CD1c-positive myeloid dendritic cell (primary cell): ENCODE results near the gene ATP2A3.

Experiments used
- DNase-seq: peaks from one replicate; pipeline ENCODE4 v3.0.0-alpha.2; 2016; ENCODE audit errors: extremely low spot score

The ATP2A3 gene

GRCh38 chr17:3910420-3911270 is 53.6 kb downstream of the ATP2A3 start:
- DNase-seq = peak; percentile 47

GRCh38 chr17:3909257-3909656 is 55.0 kb downstream of the ATP2A3 start:
- DNase-seq = peak; percentile 21

GRCh38 chr17:3907483-3908216 is 56.6 kb downstream of the ATP2A3 start:
- DNase-seq = no peak

GRCh38 chr17:3906881-3907280 is 57.4 kb downstream of the ATP2A3 start:
- DNase-seq = no peak

DNA sequence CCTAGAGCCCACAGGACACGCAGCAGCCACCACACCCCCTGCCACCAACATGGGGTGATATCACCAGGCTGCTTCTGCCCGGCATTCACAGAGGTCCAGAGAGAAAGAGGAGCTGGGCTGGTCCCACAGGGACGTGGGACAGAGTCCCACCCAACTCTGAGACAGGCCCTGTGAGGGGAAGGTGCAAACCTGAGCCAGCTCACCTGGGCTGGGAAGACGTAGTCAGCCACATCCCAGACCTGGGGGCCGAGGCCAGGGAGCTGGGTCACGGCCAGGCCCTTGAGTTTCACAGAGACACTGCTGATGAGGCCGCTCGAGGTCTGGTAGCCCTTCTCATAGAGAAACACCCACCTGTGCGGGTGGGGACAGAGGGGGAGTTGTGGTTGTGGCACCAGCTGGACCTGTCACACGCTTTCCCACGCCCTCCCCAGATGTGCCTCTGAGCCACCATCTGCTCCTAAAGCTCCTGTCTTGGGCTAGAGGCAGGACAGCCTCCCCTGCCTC is 59.2 kb downstream of the ATP2A3 start:
- DNase-seq = no peak

- DNase-seq = no peak
Measured at GRCh38 chr17:3904501-3904900, 59.7 kb downstream of the ATP2A3 start.

DNA sequence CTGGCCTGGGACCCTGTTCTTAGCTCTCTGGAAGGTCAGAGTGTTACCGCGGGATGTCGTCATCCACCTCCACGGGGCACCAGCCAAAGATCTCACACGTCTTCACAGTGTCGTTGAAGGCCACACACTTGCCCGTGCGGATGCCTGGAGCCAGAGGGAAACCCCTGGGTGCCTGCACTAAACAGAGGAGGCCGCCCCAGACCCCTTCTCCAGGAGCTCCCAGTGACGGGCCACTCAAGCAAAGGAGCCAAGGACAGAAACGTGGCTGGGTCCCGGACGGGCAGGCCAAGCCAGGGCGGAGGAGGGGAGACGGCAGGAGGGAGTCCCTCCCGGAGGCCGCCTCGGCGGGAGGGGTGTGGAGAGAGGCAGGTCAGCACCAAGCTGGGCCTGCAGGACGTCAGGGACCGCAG is 60.4 kb downstream of the ATP2A3 start:
- DNase-seq = no peak

GRCh38 chr17:3903051-3903825 is 61.0 kb downstream of the ATP2A3 start:
- DNase-seq = no peak

GRCh38 chr17:3900646-3901045 is 63.6 kb downstream of the ATP2A3 start:
- DNase-seq = no peak

GRCh38 chr17:3897731-3898130 is 66.5 kb downstream of the ATP2A3 start:
- DNase-seq = no peak

GRCh38 chr17:3896968-3897235 is 67.3 kb downstream of the ATP2A3 start:
- no peak for DNase-seq

DNA sequence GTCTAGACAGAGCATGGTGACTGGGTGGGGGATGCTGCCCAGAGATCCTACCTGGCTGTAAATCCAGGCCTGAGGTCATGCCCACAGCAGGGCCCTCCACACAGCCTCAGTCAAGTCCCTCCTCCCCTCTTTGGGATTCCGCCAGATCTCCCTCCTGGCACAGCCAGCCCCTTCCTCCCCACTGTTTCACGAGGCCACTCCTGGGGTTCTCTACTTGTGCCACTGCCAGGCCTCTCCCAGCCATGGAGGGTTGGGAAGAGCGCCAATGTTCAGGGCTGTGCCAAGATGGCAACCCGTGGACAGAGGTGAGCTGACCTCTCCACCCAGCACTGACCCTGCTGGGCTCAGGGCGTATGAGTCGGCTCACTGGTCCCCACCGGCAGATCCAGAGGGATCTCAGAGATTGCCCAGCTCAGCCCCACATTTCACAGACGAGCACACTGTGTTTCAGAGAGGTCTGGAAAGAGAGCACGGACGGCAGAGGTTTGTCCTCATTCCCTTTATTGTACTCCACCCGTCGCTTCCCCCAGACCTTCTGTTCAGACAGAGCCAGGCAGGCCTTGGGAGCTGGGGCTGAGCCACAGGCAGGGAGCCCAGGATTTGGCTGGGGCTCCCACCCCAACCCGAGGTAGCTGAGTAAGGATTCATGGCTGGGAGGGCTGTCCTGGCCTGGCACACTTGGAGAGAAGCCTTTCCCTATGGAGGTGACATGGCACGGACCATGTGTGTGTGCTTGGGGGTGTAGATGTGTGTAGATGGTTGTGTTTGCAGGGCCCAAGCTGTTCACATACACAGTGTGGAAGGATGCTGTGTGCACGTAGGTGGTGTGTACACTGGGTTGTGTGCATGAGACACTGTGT is 67.9 kb downstream of the ATP2A3 start:
- no peak for DNase-seq

DNA sequence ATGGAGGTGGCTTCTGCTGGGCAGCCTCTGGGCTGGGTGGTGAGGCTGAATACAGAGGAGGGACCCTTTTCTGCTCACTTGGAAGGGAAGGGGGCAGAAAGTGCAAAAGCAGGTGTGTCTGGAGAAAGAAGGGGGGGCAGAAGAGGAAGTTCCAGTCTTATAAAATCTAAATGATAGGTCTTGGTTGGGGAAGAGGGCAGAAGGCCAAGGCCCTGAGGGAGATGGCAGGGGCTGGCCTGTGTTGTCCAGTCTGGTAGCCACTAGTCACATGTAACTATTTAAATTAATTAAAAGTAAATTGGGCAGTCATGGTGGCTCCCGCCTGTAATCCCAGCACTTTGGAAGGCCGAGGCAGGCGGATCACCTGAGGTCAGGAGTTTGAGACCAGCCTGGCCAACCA is 68.9 kb downstream of the ATP2A3 start:
- DNase-seq = no peak

- peak; percentile 69 for DNase-seq
Measured at GRCh38 chr17:3894911-3895343, 69.3 kb downstream of the ATP2A3 start.

DNA sequence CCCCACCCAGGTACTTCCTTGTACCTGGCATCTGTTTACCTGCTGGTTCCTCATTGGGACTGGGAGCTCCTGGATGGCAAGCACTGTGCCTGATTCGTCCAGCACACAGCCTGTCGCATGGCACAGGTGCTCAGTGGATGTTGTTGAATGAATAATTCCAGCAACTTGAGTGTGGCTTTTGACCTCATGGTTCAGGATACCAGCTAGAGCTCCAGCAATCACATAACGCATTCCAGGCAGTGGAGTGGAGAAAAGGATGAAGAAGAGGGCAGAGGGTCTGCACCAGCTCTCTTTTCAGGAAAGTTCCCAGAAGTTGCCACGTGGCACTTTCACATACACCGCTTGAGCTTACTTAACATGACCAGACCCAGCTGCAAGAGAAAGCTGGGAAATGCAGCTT is 70.0 kb downstream of the ATP2A3 start:
- DNase-seq = no peak

DNA sequence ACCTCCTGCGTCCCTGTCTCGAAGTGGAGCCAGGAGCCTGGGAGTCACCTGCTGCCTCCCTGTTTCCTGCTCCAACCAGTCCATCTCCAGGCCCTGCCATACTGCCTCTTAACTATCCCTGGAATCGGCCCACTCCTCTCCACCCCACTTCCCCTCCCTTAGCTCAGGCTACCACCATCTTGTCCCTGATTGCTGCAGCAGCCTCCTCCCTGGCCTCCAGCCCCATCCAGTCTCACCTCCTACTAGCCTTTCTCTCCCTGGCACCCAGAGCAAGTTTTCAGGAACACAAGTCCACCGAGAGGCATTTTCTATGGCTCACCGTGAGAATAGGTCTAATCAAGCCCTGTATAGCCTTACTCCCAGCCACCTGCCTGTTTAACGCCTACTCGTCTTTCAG is 70.5 kb downstream of the ATP2A3 start:
- DNase-seq = no peak

DNA sequence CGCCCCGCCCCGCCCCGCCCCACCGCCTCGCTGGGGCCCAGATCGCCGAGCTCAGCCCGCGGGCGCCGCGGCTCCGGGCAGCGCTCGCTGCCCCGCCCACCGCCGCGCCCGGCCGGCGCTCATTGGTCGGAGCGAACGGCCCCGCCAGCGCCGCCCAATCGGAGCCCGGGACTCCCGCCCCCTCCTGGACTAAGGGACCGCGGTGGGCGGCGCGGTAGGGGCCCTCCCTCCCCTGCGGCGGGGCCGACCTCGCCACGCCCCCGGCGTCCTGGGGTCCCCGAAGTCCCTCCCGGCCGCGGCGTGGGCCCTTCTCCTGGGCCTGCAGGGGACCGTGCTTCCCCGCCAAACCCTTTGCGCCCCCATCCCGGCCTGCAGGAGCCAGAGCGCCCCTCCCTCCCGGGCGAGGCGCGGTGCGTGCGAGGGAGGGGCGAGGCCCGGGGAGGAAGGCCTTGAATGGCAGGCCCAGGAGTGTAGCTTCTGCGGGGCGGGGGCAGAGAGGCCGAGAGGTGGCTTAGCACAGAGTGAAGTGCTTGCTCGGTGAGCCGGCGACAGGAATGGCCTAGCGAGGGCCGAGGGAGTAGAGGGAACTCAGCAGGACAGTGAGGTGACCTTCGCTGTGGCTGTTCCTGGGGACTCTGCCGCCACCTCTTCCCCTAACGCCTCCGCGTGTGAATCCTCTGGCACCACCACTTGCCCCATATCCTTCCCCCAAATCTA is 71.1 kb downstream of the ATP2A3 start, which contains the start of gene CAMKK1:
CAMKK1 (minus strand) TSS at position 51 of the 717 bp plus-strand sequence. CDS start 7,366 bp downstream, outside the sequence.
- DNase-seq = peak; percentile 96

DNA sequence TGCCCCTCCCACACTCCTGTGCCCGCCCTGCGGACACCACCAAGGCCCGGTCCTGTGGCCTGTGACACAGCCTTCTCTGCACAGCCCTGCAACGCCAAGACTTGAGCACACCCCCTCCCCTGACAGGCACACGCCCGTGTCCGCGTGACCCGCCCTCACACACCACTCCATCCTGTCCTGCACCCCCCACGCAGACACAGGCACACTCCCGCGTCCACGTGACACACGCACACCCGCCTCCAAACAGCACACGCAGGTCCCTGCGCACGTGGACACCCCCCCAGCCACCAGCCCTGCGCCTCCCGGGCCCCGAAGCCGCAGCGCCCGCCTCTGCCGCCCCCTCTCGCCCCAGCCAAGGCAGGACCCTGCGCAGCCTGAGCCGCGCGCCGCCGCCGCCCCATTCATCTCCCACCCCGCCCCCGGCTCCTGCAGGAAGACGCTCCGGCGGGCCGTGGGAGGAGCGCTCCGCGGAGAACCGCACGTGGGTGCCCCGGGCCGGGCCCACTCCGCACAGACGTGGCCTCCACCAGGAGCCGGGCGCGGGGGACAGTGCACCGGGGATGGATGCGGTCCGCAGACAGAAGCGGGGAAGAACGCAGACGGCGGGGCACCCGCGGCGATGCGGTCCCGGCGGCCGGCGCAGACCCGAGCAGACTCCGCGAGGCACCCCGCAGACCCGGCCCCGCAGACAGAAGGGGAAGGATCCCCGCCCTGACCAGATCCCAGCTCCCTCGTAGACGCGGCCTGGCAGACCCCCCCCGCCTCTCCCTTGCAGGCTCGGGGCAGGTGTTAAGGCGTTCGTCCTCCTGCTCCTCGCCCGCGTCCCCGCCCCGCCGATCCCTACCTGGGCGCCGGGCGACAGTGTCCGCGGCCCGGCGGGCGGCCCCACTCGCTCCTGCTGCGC is 71.9 kb downstream of the ATP2A3 start:
- peak; percentile 94 for DNase-seq

DNA sequence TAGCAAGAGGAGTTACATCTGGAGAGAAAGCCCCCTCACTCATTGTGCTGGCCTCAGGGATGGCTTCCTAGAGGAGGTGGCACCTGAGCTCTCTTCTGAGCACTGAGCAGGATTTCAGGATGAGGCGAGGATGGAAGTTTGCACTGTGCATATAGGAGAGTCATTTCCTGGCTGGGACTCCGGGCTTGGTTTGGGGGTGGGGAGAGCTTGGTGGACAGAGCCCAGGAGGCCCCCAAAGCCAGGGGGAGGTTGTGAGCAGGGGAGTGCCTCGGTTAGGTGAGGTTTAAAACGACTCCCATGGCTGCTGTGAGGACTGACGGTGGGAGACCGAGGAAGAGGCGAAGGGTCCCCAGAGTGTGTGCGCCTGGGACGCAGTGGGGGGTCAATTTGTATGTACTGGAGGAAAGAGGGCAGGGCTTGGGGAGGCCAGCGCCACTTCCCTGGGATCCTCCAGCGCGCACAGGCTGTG is 72.6 kb downstream of the ATP2A3 start:
- DNase-seq = no peak

- no peak for DNase-seq
Measured at GRCh38 chr17:3890878-3891219, 73.4 kb downstream of the ATP2A3 start.
